K562 (cell line): Measurements from ENCODE around the gene ANKLE1. TPM values are rescaled to one million over a fixed set of nuclear protein-coding genes. Genes with fewer than 3 reads are reported as not detected.

Experiments used
- CBX1 ChIP-seq: sonication (generic); IDR thresholded peaks from 2 replicates; pipeline ENCODE4 v1.6.1; 2016; ENCODE audit warnings: antibody characterized with exemption, low read depth, mild to moderate bottlenecking
- EP300 ChIP-seq: IDR thresholded peaks from 2 replicates; pipeline ENCODE4 v1.6.1; 2012; ENCODE audit warnings: low read length, improper control_type of control experiment
- MEIS2 ChIP-seq: fragments of 450-650 bp; IDR thresholded peaks from 2 replicates; pipeline ENCODE4 v1.6.1; 2014; ENCODE audit warnings: mild to moderate bottlenecking; ENCODE audit not compliant: partially characterized antibody
- SMAD3 ChIP-seq: fragments of 450-650 bp; formaldehyde crosslinking; conservative IDR thresholded peaks from 2 replicates; pipeline ENCODE4 v1.4.0; 2020; ENCODE audit warnings: mild to moderate bottlenecking
- SRF ChIP-seq, 2 experiments: fragments of 250-450, 450-650 bp in 1 of 2; sonication (Bioruptor Pico) in 1 of 2; sonication (generic) in 1 of 2; formaldehyde crosslinking; IDR thresholded peaks; 2 replicates each; pipeline versions ENCODE4 v1.5.0 to v1.5.1; 2020 to 2022; ENCODE audit warnings: mild to moderate bottlenecking in 1 of 2, missing genetic modification reagents in 1 of 2
- ZNF707 ChIP-seq: fragments of 250-450 bp; sonication (Bioruptor Pico); conservative IDR thresholded peaks from 2 replicates; pipeline ENCODE4 v1.8.0; 2022; ENCODE audit warnings: inconsistent platforms, mild to moderate bottlenecking, moderate library complexity
- polyA plus RNA-seq, 8 experiments: library from polyadenylated mRNA; depleted of rRNA in 4 of 8; stranded (reverse) in 5 of 8; unstranded in 3 of 8; fragments of >200 nt; fragmentation: Nextera tagmentation in 2 of 8; fragmentation: Illumina TruSeq in 1 of 8; extraction: Ambion mirVana in 2 of 8; extraction: Trizol in 1 of 8; gene quantifications; 2 replicates each; pipeline versions ENCODE4 v1.2.1 to v1.2.3, GENCODE V29; 2011 to 2014; ENCODE audit warnings: inconsistent platforms in 1 of 8, missing spikeins in 1 of 8
- total RNA-seq, 7 experiments: library from RNA; depleted of rRNA in 6 of 7; stranded (reverse); fragments of >200 nt in 6 of 7; fragmentation: Illumina TruSeq in 2 of 7; extraction: Trizol in 2 of 7; gene quantifications; 2 replicates each; pipeline versions ENCODE4 v1.2.1 to v1.2.3, GENCODE V29; 2011 to 2021; ENCODE audit warnings: low replicate concordance in 1 of 7
- TF ChIP-seq, protein P1 (sequence below), 2 experiments: fragments of 450-650 bp in 1 of 2; sonication (generic) in 1 of 2; formaldehyde crosslinking in 1 of 2; IDR thresholded peaks; 2 replicates each; pipeline versions ENCODE4 v1.7.1 to v1.9.0; 2016 to 2022; ENCODE audit warnings: inconsistent platforms in 1 of 2, mild to moderate bottlenecking in 1 of 2, missing genetic modification reagents in 1 of 2
- TF ChIP-seq, protein P2 (sequence below): sonication (generic); formaldehyde crosslinking; IDR thresholded peaks from 2 replicates; pipeline ENCODE4 v1.8.0; 2022; ENCODE audit warnings: missing genetic modification reagents, mild to moderate bottlenecking, moderate library complexity, borderline replicate concordance
- TF ChIP-seq, protein P3 (sequence below): fragments of 250-450 bp; sonication (Bioruptor Pico); IDR thresholded peaks from 2 replicates; pipeline ENCODE4 v1.5.0; 2021; ENCODE audit warnings: mild to moderate bottlenecking, borderline replicate concordance
- TF ChIP-seq, protein P4 (sequence below): fragments of 250-450 bp; sonication (Bioruptor Pico); IDR thresholded peaks from 2 replicates; pipeline ENCODE4 v1.4.0; 2020; ENCODE audit warnings: mild to moderate bottlenecking, moderate library complexity, borderline replicate concordance

ANKLE1 gene
- total and polyA plus RNA-seq, 9 of the 15 experiments (the other 6 are each of a cell fraction or from before 2014, with no cell fraction given), result 0.63 to 9.2 (median 2.9) TPM

DNA sequence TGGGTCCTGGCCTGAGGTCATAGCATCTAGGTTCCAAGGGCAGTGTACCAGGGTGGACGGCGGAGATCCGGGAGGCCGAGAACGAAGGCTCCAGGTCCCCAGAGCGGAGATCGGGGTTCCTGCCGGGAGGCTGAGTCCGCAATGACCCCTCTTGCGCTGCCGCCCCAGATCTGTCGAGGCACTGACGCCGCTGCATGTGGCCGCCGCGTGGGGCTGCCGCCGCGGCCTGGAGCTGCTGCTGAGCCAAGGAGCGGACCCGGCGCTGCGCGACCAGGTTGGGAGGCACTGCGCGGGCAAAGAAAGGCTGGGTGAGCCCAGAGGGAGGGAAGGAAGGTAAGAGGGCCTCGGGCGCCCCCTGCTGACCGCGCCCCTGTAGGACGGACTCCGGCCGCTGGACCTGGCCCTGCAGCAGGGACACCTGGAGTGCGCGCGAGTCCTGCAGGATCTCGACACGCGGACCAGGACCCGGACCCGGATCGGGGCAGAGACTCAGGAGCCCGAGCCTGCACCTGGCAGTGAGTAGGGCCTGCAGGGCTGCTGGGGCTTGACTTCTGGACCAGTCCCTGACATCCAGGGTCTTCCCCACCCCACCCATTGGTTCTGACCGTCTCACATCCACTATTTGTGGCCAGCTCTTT lies 906 bp downstream of the ANKLE1 start (continued):
- TF ChIP-seq, protein P1, sequence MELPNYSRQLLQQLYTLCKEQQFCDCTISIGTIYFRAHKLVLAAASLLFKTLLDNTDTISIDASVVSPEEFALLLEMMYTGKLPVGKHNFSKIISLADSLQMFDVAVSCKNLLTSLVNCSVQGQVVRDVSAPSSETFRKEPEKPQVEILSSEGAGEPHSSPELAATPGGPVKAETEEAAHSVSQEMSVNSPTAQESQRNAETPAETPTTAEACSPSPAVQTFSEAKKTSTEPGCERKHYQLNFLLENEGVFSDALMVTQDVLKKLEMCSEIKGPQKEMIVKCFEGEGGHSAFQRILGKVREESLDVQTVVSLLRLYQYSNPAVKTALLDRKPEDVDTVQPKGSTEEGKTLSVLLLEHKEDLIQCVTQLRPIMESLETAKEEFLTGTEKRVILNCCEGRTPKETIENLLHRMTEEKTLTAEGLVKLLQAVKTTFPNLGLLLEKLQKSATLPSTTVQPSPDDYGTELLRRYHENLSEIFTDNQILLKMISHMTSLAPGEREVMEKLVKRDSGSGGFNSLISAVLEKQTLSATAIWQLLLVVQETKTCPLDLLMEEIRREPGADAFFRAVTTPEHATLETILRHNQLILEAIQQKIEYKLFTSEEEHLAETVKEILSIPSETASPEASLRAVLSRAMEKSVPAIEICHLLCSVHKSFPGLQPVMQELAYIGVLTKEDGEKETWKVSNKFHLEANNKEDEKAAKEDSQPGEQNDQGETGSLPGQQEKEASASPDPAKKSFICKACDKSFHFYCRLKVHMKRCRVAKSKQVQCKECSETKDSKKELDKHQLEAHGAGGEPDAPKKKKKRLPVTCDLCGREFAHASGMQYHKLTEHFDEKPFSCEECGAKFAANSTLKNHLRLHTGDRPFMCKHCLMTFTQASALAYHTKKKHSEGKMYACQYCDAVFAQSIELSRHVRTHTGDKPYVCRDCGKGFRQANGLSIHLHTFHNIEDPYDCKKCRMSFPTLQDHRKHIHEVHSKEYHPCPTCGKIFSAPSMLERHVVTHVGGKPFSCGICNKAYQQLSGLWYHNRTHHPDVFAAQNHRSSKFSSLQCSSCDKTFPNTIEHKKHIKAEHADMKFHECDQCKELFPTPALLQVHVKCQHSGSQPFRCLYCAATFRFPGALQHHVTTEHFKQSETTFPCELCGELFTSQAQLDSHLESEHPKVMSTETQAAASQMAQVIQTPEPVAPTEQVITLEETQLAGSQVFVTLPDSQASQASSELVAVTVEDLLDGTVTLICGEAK (IDR thresholded peaks at IDR 0.05), result 0 out of 2 replicates have a peak, but pooled peaks have one; percentile 27
- TF ChIP-seq, protein P1 (CRISPR knock-in tag; IDR thresholded peaks at IDR 0.05), result no peak
- no peak for TF ChIP-seq ZNF707 (CRISPR knock-in tag)
- TF ChIP-seq MEIS2, result no peak
- TF ChIP-seq, protein P2, sequence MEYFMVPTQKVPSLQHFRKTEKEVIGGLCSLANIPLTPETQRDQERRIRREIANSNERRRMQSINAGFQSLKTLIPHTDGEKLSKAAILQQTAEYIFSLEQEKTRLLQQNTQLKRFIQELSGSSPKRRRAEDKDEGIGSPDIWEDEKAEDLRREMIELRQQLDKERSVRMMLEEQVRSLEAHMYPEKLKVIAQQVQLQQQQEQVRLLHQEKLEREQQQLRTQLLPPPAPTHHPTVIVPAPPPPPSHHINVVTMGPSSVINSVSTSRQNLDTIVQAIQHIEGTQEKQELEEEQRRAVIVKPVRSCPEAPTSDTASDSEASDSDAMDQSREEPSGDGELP (CRISPR knock-in tag), result peak; percentile 85
- TF ChIP-seq EP300, result no peak
- no peak for TF ChIP-seq SMAD3 (CRISPR knock-in tag)
- 0 out of 4 replicates have a peak, but pooled peaks of 1 of the 2 experiments have one; percentile 74 for TF ChIP-seq SRF (CRISPR knock-in tag; IDR thresholded peaks at IDR 0.05)
- TF ChIP-seq, protein P3, sequence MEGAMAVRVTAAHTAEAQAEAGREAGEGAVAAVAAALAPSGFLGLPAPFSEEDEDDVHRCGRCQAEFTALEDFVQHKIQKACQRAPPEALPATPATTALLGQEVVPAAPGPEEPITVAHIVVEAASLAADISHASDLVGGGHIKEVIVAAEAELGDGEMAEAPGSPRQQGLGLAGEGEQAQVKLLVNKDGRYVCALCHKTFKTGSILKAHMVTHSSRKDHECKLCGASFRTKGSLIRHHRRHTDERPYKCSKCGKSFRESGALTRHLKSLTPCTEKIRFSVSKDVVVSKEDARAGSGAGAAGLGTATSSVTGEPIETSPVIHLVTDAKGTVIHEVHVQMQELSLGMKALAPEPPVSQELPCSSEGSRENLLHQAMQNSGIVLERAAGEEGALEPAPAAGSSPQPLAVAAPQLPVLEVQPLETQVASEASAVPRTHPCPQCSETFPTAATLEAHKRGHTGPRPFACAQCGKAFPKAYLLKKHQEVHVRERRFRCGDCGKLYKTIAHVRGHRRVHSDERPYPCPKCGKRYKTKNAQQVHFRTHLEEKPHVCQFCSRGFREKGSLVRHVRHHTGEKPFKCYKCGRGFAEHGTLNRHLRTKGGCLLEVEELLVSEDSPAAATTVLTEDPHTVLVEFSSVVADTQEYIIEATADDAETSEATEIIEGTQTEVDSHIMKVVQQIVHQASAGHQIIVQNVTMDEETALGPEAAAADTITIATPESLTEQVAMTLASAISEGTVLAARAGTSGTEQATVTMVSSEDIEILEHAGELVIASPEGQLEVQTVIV (CRISPR knock-in tag), result no peak
- peak; percentile 32; the same call in 1 of the 2 replicates for TF ChIP-seq CBX1
- TF ChIP-seq, protein P4, sequence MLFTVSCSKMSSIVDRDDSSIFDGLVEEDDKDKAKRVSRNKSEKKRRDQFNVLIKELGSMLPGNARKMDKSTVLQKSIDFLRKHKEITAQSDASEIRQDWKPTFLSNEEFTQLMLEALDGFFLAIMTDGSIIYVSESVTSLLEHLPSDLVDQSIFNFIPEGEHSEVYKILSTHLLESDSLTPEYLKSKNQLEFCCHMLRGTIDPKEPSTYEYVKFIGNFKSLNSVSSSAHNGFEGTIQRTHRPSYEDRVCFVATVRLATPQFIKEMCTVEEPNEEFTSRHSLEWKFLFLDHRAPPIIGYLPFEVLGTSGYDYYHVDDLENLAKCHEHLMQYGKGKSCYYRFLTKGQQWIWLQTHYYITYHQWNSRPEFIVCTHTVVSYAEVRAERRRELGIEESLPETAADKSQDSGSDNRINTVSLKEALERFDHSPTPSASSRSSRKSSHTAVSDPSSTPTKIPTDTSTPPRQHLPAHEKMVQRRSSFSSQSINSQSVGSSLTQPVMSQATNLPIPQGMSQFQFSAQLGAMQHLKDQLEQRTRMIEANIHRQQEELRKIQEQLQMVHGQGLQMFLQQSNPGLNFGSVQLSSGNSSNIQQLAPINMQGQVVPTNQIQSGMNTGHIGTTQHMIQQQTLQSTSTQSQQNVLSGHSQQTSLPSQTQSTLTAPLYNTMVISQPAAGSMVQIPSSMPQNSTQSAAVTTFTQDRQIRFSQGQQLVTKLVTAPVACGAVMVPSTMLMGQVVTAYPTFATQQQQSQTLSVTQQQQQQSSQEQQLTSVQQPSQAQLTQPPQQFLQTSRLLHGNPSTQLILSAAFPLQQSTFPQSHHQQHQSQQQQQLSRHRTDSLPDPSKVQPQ (CRISPR knock-in tag), result no peak
